K562 (cell line): ENCODE measurements around the gene FASN. TPM values are rescaled to one million over a fixed set of nuclear protein-coding genes. Genes with fewer than 3 reads are reported as not detected.

Source experiments
- CCAR2 ChIP-seq: fragments of 200-400 bp; formaldehyde crosslinking; IDR thresholded peaks from 2 replicates; pipeline ENCODE4 v1.6.1; 2017; ENCODE audit warnings: mild to moderate bottlenecking, low read depth, low read length
- E2F6 ChIP-seq, 2 experiments: IDR thresholded peaks; 2 replicates each; pipeline ENCODE4 v1.6.1; 2011; ENCODE audit warnings: borderline replicate concordance in 1 of 2, control low read depth in 1 of 2, low read depth in 1 of 2, low read length in 1 of 2, mild to moderate bottlenecking in 1 of 2, mixed read lengths in 1 of 2, moderate library complexity in 1 of 2; ENCODE audit not compliant: insufficient read depth in 1 of 2, insufficient read length in 1 of 2, poor library complexity in 1 of 2, severe bottlenecking in 1 of 2; ENCODE audit errors: extremely low read depth in 1 of 2
- HDAC6 ChIP-seq: IDR thresholded peaks from 2 replicates; pipeline ENCODE4 v1.6.1; 2012; ENCODE audit warnings: low read depth, mild to moderate bottlenecking, control low read depth, inconsistent platforms, low read length, moderate library complexity
- PHF21A ChIP-seq: fragments of 450-650 bp; IDR thresholded peaks from 2 replicates; pipeline ENCODE4 v1.6.1; 2017; ENCODE audit warnings: low read depth, borderline replicate concordance
- ZBTB11 ChIP-seq, 3 experiments: fragments of 200-800 bp in 1 of 3; fragments of 250-450 bp in 1 of 3; fragments of 450-650 bp in 1 of 3; sonication (Bioruptor Pico) in 1 of 3; sonication (Bioruptor generic) in 1 of 3; formaldehyde crosslinking in 1 of 3; IDR thresholded peaks; 2 replicates each; pipeline versions ENCODE4 v1.6.1 to v1.8.0; 2016 to 2022; ENCODE audit warnings: mild to moderate bottlenecking in 2 of 3, missing genetic modification characterization in 2 of 3, missing compliant biosample characterization in 1 of 3, moderate library complexity in 1 of 3
- ZSCAN29 ChIP-seq: fragments of 450-650 bp; IDR thresholded peaks from 2 replicates; pipeline ENCODE4 v1.6.1; 2017
- polyA plus RNA-seq, 8 experiments: library from polyadenylated mRNA; depleted of rRNA in 4 of 8; stranded (reverse) in 5 of 8; unstranded in 3 of 8; fragments of >200 nt; fragmentation: Nextera tagmentation in 2 of 8; fragmentation: Illumina TruSeq in 1 of 8; extraction: Ambion mirVana in 2 of 8; extraction: Trizol in 1 of 8; gene quantifications; 2 replicates each; pipeline versions ENCODE4 v1.2.1 to v1.2.3, GENCODE V29; 2011 to 2014; ENCODE audit warnings: inconsistent platforms in 1 of 8, missing spikeins in 1 of 8
- total RNA-seq, 7 experiments: library from RNA; depleted of rRNA in 6 of 7; stranded (reverse); fragments of >200 nt in 6 of 7; fragmentation: Illumina TruSeq in 2 of 7; extraction: Trizol in 2 of 7; gene quantifications; 2 replicates each; pipeline versions ENCODE4 v1.2.1 to v1.2.3, GENCODE V29; 2011 to 2021; ENCODE audit warnings: low replicate concordance in 1 of 7
- TF ChIP-seq, protein P1 (sequence below), 2 experiments: fragments of 450-650 bp in 1 of 2; sonication (generic) in 1 of 2; formaldehyde crosslinking in 1 of 2; IDR thresholded peaks; 2 replicates each; pipeline versions ENCODE4 v1.7.1 to v1.9.0; 2016 to 2022; ENCODE audit warnings: inconsistent platforms in 1 of 2, mild to moderate bottlenecking in 1 of 2, missing genetic modification reagents in 1 of 2
- TF ChIP-seq, protein P2 (sequence below), 2 experiments: IDR thresholded peaks; 2 replicates each; pipeline ENCODE4 v1.6.1; 2012; ENCODE audit warnings: improper control_type of control experiment in 2 of 2, low read depth in 2 of 2, low read length in 2 of 2, borderline replicate concordance in 1 of 2

FASN gene
- total and polyA plus RNA-seq, 9 of the 15 experiments (the other 6 are each of a cell fraction or from before 2014, with no cell fraction given), result 0.15 to 663 (median 49.9) TPM

GRCh38 chr17:82065638-82066303, 32.3 kb downstream of the FASN start, which contains the start of gene DUS1L (continued):
- TF ChIP-seq, protein P1, sequence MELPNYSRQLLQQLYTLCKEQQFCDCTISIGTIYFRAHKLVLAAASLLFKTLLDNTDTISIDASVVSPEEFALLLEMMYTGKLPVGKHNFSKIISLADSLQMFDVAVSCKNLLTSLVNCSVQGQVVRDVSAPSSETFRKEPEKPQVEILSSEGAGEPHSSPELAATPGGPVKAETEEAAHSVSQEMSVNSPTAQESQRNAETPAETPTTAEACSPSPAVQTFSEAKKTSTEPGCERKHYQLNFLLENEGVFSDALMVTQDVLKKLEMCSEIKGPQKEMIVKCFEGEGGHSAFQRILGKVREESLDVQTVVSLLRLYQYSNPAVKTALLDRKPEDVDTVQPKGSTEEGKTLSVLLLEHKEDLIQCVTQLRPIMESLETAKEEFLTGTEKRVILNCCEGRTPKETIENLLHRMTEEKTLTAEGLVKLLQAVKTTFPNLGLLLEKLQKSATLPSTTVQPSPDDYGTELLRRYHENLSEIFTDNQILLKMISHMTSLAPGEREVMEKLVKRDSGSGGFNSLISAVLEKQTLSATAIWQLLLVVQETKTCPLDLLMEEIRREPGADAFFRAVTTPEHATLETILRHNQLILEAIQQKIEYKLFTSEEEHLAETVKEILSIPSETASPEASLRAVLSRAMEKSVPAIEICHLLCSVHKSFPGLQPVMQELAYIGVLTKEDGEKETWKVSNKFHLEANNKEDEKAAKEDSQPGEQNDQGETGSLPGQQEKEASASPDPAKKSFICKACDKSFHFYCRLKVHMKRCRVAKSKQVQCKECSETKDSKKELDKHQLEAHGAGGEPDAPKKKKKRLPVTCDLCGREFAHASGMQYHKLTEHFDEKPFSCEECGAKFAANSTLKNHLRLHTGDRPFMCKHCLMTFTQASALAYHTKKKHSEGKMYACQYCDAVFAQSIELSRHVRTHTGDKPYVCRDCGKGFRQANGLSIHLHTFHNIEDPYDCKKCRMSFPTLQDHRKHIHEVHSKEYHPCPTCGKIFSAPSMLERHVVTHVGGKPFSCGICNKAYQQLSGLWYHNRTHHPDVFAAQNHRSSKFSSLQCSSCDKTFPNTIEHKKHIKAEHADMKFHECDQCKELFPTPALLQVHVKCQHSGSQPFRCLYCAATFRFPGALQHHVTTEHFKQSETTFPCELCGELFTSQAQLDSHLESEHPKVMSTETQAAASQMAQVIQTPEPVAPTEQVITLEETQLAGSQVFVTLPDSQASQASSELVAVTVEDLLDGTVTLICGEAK (IDR thresholded peaks at IDR 0.05), result peak; percentile 98
- TF ChIP-seq, protein P1 (CRISPR knock-in tag; IDR thresholded peaks at IDR 0.05), result no peak
- TF ChIP-seq HDAC6 (no peak), E2F6 (IDR thresholded peaks at IDR 0.05; ENCODE audit: borderline replicate concordance in 1 of 2, extremely low read depth in 1 of 2, insufficient read depth in 1 of 2, insufficient read length in 1 of 2, low read depth in 1 of 2, low read length in 1 of 2, poor library complexity in 1 of 2, severe bottlenecking in 1 of 2) (peak in 1 of 2 experiments; percentile 70), ZSCAN29 (0 out of 2 replicates have a peak, but pooled peaks have one; percentile 8), CCAR2 (no peak), PHF21A (0 out of 2 replicates have a peak, but pooled peaks have one; percentile 47), ZBTB11 (CRISPR knock-in tag; IDR thresholded peaks at IDR 0.05) (peak; percentile 99 to 100 (median 99))
- TF ChIP-seq, protein P2, sequence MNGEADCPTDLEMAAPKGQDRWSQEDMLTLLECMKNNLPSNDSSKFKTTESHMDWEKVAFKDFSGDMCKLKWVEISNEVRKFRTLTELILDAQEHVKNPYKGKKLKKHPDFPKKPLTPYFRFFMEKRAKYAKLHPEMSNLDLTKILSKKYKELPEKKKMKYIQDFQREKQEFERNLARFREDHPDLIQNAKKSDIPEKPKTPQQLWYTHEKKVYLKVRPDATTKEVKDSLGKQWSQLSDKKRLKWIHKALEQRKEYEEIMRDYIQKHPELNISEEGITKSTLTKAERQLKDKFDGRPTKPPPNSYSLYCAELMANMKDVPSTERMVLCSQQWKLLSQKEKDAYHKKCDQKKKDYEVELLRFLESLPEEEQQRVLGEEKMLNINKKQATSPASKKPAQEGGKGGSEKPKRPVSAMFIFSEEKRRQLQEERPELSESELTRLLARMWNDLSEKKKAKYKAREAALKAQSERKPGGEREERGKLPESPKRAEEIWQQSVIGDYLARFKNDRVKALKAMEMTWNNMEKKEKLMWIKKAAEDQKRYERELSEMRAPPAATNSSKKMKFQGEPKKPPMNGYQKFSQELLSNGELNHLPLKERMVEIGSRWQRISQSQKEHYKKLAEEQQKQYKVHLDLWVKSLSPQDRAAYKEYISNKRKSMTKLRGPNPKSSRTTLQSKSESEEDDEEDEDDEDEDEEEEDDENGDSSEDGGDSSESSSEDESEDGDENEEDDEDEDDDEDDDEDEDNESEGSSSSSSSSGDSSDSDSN (IDR thresholded peaks at IDR 0.05; ENCODE audit: borderline replicate concordance in 1 of 2, low read depth in 2 of 2, low read length in 2 of 2), result peak; percentile 51 to 71; a peak in 2 of 4 replicates
